Smooth muscle cell (in vitro differentiated cells): Measurements from ENCODE around the gene PTPRE. TPM values are rescaled to one million over a fixed set of nuclear protein-coding genes. Genes with fewer than 3 reads are reported as not detected.

ENCODE experiments used
- DNase-seq: peaks from one replicate; lab custom pipeline; 2025; ENCODE audit not compliant: unreplicated experiment; lab: John Stamatoyannopoulos, UW
- H2AFZ ChIP-seq: fragments of 200-600 bp; sonication (generic); 2 replicates; pipeline ENCODE4 v1.6.0; 2016; ENCODE audit warnings: antibody characterized with exemption, low read depth, mild to moderate bottlenecking
- H3F3A ChIP-seq: fragments of 200-600 bp; sonication (generic); 2 replicates; pipeline ENCODE4 v1.6.0; 2017; ENCODE audit warnings: antibody characterized with exemption, low read depth
- H3K27ac ChIP-seq: fragments of 200-600 bp; sonication (generic); 2 replicates; pipeline ENCODE4 v1.5.1; 2016; ENCODE audit warnings: low read depth, mild to moderate bottlenecking
- H3K27me3 ChIP-seq: fragments of 200-600 bp; sonication (generic); 2 replicates; pipeline ENCODE4 v1.6.1; 2016; ENCODE audit warnings: low read depth, mild to moderate bottlenecking
- H3K36me3 ChIP-seq: fragments of 200-600 bp; sonication (generic); 2 replicates; pipeline ENCODE4 v1.5.1; 2016; ENCODE audit warnings: low read depth
- H3K4me1 ChIP-seq: fragments of 200-600 bp; sonication (generic); 2 replicates; pipeline ENCODE4 v1.5.1; 2016; ENCODE audit warnings: low read depth
- H3K4me2 ChIP-seq: fragments of 200-600 bp; sonication (generic); 2 replicates; pipeline ENCODE4 v1.6.0; 2016; ENCODE audit warnings: mild to moderate bottlenecking
- H3K4me3 ChIP-seq: fragments of 200-600 bp; sonication (generic); 2 replicates; pipeline ENCODE4 v1.5.1; 2016; ENCODE audit warnings: mild to moderate bottlenecking
- H3K79me2 ChIP-seq: fragments of 200-600 bp; sonication (generic); 2 replicates; pipeline ENCODE4 v1.6.0; 2016; ENCODE audit warnings: low read depth, mild to moderate bottlenecking
- H3K9ac ChIP-seq: fragments of 200-600 bp; sonication (generic); 2 replicates; pipeline ENCODE4 v1.6.0; 2016; ENCODE audit warnings: low read depth
- H3K9me3 ChIP-seq: fragments of 200-600 bp; sonication (generic); replicated peaks from 2 replicates; pipeline ENCODE4 v1.5.1; 2016; ENCODE audit warnings: low read depth
- H4K20me1 ChIP-seq: fragments of 200-600 bp; sonication (generic); 2 replicates; pipeline ENCODE4 v1.6.0; 2016; ENCODE audit warnings: low read depth
- CTCF ChIP-seq: fragments of 200-600 bp; sonication (generic); IDR thresholded peaks from 2 replicates; pipeline ENCODE4 v1.5.1; 2017; ENCODE audit warnings: borderline replicate concordance, mild to moderate bottlenecking, antibody characterized with exemption; ENCODE audit not compliant: insufficient read depth, poor library complexity, severe bottlenecking
- WGBS: methylation state at CpG from one replicate; pipeline ENCODE4 v1.1.7; 2016; ENCODE audit warnings: low lambda C conversion rate; 5-methylcytosine and 5-hydroxymethylcytosine counted together
- polyA plus RNA-seq: library from polyadenylated mRNA; unstranded; fragments of >200 nt; fragmentation: Nextera tagmentation; extraction: Ambion mirVana; gene quantifications from 2 replicates; pipeline ENCODE4 v1.2.1, GENCODE V29; 2016
- total RNA-seq: library from RNA; depleted of rRNA; stranded (reverse); fragments of >200 nt; gene quantifications from 2 replicates; pipeline ENCODE4 v1.2.3, GENCODE V29; 2014

PTPRE gene
- total and polyA plus RNA-seq, 2 experiments from 2014 or later: 17.1 to 22.7 TPM

GRCh38 chr10:127997271-127997670 is 90.4 kb downstream of the PTPRE start:
- Histone ChIP-seq H3K27ac (peak overlapping the region; percentile 72), H3K4me3 (no peak overlapping the region), H4K20me1 (no peaks in the 10 kb centered on the region), H3K27me3 (no peaks in the 10 kb centered on the region), H3K4me2 (peak overlapping the region; percentile 45), H3K4me1 (peaks cover 15% of the 10 kb centered on the region), H3F3A (peaks cover 11% of the 10 kb centered on the region), H2AFZ (no peak overlapping the region), H3K79me2 (no peaks in the 10 kb centered on the region), H3K36me3 (no peaks in the 10 kb centered on the region), H3K9ac (no peak overlapping the region), H3K9me3 (no peaks in the 10 kb centered on the region)
- DNase-seq: no peak
- TF ChIP-seq CTCF: no peak
- 83% methylated on average over 4 of the region's 4 CpGs for WGBS

DNA sequence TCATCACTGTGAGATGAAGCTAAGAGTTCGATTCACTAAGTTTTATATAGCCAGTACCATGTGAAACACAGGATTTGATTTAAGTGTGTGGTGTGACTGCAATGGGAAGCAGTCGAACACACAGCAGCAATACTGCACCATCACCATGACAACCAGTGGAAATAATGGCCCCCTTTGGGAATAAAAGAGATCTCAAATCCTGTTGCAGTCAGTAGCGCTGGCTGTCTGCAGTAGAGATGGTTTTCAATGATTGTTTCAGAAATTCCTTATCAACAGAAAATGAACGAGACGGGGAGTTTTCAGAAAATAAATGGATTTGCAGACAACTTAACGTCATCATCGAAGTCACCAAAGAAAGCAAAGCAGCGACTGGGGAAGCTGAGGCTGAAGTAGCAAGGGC is 91.0 kb downstream of the PTPRE start:
- no peak overlapping the region for H2AFZ ChIP-seq

GRCh38 chr10:127998501-127999144 is 91.7 kb downstream of the PTPRE start:
- no peak for TF ChIP-seq CTCF
- H3K9me3 ChIP-seq: no peaks in the 10 kb centered on the region
- H3K36me3 ChIP-seq: no peaks in the 10 kb centered on the region
- H3K27ac ChIP-seq: no peak overlapping the region
- H3F3A ChIP-seq: peaks cover 7% of the 10 kb centered on the region
- no peaks in the 10 kb centered on the region for H3K27me3 ChIP-seq
- H3K4me3 ChIP-seq: no peak overlapping the region
- DNase-seq: no peak
- H3K79me2 ChIP-seq: no peaks in the 10 kb centered on the region
- no peak overlapping the region for H3K9ac ChIP-seq
- H2AFZ ChIP-seq: no peak overlapping the region
- peaks cover 9% of the 10 kb centered on the region for H3K4me1 ChIP-seq
- no peak overlapping the region for H3K4me2 ChIP-seq
- no peaks in the 10 kb centered on the region for H4K20me1 ChIP-seq
- WGBS: 92% methylated on average over 17 of the region's 17 CpGs

More for the DNA sequence above, 91.0 kb downstream of the PTPRE start:
- no peak for TF ChIP-seq CTCF
- no peaks in the 10 kb centered on the region for H4K20me1 ChIP-seq
- H3F3A ChIP-seq: peaks cover 7% of the 10 kb centered on the region
- peak overlapping the region; percentile 72 for H3K27ac ChIP-seq
- H3K9ac ChIP-seq: no peak overlapping the region
- H3K36me3 ChIP-seq: no peaks in the 10 kb centered on the region
- H3K27me3 ChIP-seq: no peaks in the 10 kb centered on the region
- H3K4me3 ChIP-seq: no peak overlapping the region
- H3K4me2 ChIP-seq: no peak overlapping the region
- H3K79me2 ChIP-seq: no peaks in the 10 kb centered on the region
- H3K4me1 ChIP-seq: peaks cover 9% of the 10 kb centered on the region
- no peaks in the 10 kb centered on the region for H3K9me3 ChIP-seq
- WGBS: 89% methylated on average over 8 of the region's 8 CpGs
- DNase-seq: no peak
